ENCODE measurements around the gene SLC9A3. TPM values are rescaled to one million over a fixed set of nuclear protein-coding genes. Genes with fewer than 3 reads are reported as not detected.

Gene SLC9A3
- total RNA-seq, 1 donor from 2014 or later, result 2.4 TPM

DNA sequence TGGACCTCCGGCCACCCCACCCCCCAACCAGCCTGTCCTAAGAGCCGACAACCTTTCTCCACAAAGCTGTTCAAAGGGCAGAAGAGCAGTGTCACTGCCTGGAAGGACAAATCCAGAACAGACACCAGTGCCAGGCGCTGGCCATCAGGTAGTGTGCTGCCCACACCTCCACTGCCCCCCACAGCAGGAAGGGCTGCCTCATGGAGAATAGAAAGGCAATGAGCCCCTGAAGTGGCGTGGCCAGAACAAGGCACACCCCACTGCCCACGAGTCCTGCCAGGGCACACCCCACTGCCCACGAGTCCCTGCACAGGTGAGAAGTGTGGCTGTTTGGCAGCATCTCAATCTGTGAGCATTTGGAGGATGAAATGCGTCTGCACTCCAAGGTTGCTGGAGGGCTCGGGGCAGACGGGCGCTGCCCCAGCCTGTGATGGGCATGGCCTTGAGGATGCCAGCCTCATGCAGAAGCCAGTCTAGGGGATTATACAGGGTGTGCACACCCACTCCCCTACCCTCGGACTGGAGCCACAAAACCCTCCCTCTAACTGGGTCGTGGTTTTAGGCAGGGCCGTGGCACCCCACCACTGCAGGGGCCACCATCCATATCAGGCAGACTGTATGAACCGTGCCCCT lies 2.3 kb upstream of the SLC9A3 start:
- DNase-seq (ENCODE audit: low spot score), result no peak

GRCh38 chr5:525916-526315 lies 1.7 kb upstream of the SLC9A3 start:
- no peak for DNase-seq (ENCODE audit: low spot score)

DNA sequence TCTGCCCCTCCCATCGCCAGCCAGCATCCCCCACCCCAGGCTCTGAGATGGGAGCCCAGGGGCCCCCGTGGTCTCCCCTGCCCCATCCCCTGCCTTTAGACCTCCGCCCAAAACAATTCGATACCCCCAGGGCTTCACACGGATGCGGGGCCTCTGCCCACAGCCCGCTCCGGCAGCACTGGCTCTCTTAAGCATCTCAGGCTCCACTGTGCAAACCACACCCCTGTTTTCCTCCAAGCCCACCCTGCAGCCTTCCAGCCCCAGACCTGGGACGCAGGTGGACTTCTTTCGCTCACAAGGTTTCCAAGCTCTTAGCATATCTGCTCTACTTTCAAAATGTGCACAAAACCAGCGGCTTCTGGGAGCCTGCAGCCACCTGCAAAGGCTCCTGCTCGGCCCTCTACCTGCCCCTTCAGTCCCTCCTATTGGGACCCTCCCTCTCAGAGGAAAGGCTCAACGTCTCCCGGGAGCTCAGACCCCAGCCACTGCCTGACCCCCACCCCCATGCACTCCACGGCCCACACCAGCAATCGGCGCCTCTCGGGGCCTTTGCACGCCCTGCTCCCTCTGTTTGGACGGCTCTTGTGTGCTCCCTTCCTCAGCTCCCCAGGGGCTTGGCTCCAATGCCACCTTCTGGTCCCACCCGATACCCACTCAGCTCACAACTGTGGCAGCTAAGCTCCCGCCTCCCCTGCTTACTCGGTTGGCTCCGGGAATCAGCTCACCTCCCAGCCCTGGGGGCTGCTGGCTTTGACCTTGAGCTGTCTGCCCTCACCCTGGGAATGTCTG lies 918 bp upstream of the SLC9A3 start:
- DNase-seq (ENCODE audit: low spot score), result no peak

- DNase-seq (ENCODE audit: low spot score), result no peak
These were observed 617 bp downstream of the SLC9A3 start for GRCh38 chr5:523441-524222.

DNA sequence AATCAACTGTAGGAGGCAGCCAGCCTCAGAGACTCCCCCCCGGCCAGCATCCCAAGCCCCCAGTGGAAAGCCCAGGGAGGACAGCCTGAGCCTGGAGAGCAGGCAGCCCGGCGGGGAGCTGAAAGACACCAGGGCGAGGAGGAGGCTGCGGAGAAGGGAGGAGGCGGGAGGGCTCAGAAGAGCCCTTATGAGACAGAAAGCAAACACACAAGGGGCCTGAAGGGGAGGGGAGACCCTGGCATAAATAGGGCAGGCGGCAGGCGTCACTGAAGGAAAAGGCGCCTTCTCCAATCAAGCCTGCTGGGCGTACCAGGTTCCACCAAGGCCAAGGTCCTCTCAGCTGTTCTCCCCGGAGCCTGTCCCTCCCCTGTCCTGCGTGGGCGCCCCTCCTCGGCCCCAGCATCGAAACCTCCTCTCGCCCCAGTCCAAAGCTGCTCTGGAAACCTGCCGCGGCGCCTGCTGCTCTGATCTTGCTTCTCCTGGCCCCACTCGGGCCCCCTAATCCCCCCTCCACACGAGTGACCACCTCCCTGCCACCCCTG lies 1.3 kb downstream of the SLC9A3 start:
- no peak for DNase-seq (ENCODE audit: low spot score)

- no peak for DNase-seq (ENCODE audit: low spot score)
These were observed 2.1 kb downstream of the SLC9A3 start for GRCh38 chr5:522116-522515.

DNA sequence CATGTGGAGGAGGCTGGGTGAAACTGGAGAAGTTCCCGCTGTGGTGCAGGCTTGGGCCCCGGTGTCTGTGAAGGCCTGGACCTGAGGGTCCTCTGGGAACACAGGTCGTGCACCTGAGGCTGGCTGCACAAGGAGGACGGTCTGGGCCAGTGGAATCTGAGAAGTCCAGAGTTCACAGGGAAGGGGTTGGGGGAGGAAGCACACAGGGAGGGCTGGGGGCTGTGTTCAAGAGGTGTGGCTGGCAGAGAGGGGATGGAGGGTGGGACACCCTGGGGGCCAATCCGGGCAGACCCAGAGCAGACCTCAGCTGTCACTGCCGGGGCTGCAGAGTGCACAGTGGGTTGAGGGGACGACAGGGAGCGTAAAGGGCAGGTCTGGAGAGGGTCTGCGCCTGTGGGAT lies 2.6 kb downstream of the SLC9A3 start:
- DNase-seq (ENCODE audit: low spot score), result no peak

DNA sequence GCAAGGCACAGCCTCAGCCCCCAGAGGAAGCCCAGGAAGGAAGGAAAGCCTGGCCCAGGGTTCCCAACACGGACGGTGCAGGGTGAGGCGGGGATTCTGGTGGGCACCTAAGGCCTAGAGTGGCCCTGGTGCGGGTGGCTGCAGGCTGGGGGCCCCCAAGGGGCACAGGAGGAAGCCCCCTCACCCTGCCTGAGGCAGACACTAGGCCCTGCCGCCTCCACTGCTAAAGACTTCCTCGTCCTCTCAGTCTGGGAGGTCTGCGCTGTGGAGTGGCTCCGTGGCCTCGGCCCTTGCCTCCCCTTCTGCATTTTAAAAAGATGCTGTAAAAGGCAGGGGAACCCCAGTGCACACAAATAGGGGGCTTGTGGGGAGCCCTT lies 3.4 kb downstream of the SLC9A3 start:
- DNase-seq (ENCODE audit: low spot score), result no peak

DNA sequence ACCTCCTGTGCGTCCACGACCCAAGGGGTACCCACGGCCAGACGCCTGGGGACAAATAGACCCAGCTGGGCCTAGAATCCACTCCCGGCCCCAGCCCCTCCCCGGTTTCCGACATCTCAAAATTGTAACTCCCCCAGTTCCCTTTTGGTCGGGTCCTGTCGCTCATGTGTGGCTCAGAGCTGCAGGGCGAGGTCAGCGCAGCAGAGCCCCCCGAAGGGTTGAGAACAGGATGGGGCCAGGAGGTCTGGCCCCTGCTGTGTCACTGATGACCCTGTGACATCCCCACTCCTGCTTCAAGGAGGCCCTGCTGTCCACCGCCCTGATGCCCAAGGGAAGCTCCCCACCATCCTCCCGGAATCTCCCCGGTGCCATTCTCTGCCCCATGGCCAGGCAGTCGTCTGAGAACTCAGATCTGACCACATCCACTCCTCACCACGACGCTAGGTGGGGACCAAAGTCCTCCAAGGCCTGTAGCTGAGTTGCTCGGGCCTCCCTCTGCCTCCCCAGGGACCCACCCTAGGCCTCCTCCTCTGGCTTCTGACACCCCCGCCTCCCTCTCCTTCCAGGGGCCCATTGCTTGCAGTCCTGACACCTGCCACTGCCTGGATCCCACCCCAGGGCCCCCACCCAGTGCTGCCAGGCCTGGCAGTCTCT lies 3.9 kb downstream of the SLC9A3 start:
- no peak for DNase-seq (ENCODE audit: low spot score)

DNA sequence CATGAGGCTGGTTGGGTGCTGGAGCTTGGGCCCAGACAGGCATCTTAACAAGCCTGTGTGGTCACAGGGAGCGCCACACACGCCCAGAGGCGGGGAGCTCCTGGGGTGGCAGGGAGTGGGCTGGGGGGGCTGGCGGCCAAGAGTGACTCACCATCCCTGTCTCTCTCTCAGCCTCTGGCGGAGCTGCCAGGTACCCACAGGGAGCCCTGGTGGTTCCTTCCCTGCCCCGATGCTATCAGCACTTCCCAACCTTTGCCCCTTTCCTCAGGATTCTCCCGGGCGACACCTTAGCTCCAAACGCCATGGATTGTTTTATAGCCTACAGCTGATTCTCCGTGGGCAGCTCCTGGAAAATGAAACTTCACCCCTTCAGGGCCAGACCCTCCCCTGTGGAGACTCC lies 5.5 kb downstream of the SLC9A3 start:
- no peak for DNase-seq (ENCODE audit: low spot score)

DNA sequence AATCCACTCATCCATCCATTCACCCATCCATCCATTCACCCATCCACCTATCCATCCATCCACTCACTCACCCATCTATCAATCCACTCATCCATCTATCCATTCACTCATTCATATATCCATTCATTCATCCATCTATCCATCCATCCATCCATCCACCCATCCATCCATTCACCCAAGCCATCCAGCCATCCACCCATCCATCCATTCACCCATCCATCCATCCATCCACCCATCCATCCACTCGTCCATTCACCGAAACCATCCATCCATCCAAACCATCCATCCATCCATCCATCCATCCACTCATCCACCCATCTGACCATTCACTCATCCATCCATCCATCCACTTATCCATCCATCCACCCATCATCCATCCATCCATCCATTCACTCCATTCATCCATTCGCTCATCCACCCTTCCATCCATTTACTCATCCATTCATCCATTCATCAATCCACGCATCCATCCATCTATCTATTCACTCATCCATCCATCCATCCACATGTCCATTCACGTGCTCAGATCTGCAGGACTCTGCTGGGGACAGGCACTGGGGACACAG lies 6.6 kb downstream of the SLC9A3 start:
- DNase-seq (ENCODE audit: low spot score), result no peak

- DNase-seq (ENCODE audit: low spot score), result no peak
These were observed 7.3 kb downstream of the SLC9A3 start for GRCh38 chr5:516980-517379.

DNA sequence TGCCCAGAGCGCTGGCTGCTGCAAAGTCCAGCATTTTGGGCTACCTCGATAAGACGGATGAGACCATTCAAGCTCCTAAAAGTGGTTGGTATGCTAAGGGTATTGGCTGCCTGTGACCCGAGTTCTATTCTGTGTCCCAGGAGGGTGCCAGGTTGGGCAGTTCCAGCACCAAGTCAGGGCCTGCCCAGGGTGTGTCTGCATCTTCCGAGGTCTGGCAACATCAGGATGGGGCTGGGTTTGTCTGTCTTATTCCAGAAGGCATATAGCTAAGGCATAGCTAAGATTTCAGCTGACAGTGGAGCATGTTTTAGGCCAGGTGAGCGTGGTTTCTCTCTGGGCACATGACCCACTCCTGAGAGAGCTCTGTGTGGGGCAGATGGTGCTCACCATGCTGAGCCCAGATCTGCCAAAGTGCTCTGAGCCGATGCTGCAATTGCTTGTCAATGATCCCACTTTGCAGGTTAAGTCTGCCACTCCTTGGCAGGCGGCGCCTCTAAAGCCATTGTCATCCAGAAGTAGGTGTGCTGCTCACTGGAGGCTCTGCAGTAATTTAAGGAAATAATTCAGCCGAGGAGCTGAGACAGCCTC lies 7.8 kb downstream of the SLC9A3 start:
- no peak for DNase-seq (ENCODE audit: low spot score)

- no peak for DNase-seq (ENCODE audit: low spot score)
These were observed 8.9 kb downstream of the SLC9A3 start for GRCh38 chr5:515273-515836.

DNA sequence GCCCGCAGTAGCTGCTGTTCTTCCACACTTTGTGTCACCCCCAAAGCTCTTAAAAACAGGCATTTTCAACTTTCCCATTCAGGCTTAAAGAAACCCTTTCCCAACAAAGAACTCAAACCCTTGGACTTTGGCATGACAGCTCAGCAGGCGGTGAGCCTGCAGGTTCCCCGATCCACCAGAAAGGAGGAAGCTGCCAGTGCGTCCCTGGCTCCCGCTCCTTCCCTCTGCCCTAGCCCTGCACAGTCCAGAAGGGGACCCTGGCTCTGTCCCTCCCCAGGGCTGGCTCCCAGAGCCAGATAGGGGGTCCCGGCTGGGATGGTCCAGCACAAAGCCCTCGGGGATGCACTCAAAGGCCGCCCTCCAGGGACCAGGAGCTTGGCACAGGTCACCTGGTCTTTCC lies 9.6 kb downstream of the SLC9A3 start:
- DNase-seq (ENCODE audit: low spot score), result no peak

DNA sequence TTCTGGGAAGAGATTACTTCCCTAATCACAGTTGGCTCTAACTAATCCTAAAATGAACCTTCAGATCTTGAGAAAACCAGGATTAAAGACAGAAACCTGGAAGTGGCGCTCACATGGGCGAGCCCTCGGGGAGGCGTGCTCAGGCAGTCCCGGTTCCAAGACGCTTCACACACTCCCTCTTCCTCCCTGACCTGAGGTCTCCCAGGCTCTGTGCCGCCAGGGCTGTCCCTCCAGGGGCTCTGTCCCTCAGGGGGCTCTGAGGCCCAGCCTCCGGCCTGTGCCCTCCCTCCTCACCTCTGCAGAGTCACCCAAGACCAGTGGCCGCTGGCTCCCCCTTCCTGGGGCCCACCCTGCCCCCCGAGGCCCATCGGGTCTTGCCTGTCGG lies 10.2 kb downstream of the SLC9A3 start:
- DNase-seq (ENCODE audit: low spot score), result no peak

DNA sequence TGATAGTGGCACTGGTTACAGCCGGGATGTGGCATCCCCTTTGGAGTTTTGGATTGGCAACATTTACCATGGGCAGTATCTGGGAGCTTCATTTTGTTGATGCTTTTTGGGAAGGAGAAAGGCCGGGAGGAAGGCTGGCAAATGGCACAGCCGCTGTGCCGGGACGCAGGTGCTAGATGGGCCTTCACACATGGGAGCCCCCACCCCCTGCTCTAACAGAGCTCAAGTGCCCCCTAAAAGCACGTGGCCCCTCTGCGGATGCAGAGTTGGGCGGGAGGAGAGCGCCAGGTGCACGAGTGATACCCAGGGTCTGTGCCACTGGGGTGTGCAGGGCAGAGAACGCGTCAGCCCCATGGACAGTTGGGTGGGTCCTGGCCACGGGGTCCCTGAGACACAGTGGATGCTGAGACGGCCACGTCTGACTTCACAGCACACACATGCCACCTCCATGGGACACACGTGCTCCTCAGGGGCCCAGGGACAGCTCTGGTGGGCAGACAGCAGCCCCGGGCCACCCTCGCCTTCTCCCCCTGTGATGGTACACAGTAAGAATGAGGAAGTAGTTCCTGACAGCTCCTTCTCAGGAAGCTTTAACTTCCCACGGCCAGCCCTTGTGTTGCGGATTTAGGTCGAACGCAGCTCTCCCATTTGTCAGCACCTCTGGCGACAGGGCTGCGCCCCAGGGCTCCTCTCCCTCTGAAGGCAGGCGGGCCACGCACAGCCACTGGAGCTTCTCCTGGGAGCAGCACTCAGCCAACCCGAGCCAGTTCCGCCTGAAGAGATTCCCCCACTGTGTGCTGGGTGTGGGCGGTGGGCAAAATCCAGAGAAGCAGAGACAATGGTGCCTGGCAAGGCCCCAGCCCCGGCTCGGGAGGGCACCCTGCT lies 10.8 kb downstream of the SLC9A3 start:
- DNase-seq (ENCODE audit: low spot score), result no peak

- no peak for DNase-seq (ENCODE audit: low spot score)
These were observed 12.8 kb downstream of the SLC9A3 start for GRCh38 chr5:511476-511875.

GRCh38 chr5:510521-510920 lies 13.7 kb downstream of the SLC9A3 start:
- no peak for DNase-seq (ENCODE audit: low spot score)
